ENCODE results near the gene E2F8. TPM values are rescaled to one million over a fixed set of nuclear protein-coding genes. Genes with fewer than 3 reads are reported as not detected.
A peak's percentile ranks its signal among the peaks of the same experiment; 100 is the strongest.

Gene E2F8
- total and polyA plus RNA-seq, 10 of the 15 experiments (the other 5 are each of a cell fraction or from before 2014, with no cell fraction given), result 8.8 to 28.1 (median 18.5) TPM

DNA sequence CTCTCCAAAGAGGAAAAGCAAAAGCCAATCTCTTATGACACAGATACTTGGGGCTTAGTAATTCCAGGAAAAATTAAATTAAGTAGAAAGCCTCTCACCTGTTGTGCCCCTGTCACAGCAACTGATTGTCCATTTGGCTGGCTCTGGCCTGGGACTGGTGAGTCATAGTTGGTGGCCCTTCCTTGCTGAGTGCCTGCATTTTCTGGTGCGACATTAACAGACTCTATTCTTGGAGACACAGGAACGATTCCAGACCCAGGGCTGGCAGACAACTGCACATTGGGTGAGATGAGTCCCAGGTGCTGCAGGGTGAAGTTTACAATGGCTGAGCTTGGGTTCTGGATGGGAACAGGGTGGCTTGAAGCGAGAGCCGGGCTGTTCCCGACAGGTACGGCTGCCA lies 15.6 kb downstream of the E2F8 start:
- Histone ChIP-seq H4K20me1 (ENCODE audit: control insufficient read depth, insufficient read depth) (no peaks in the 10 kb centered on the region), H3K36me3 (ENCODE audit: control insufficient read depth in 2 of 2, insufficient read depth in 2 of 2, low read length in 1 of 2) (peaks cover 7 to 8% of the 10 kb centered on the region in 2 experiments), H3K27ac (ENCODE audit: control insufficient read depth, insufficient read depth) (no peak overlapping the region), H3K4me1 (ENCODE audit: control insufficient read depth, insufficient read depth, low read length) (no peaks in the 10 kb centered on the region), H3K79me2 (ENCODE audit: control insufficient read depth, insufficient read depth, low read length) (no peaks in the 10 kb centered on the region), H3K4me3 (no peak overlapping the region), H3K9me3 (replicated peaks; ENCODE audit: control insufficient read depth, insufficient read depth, low read length) (no peaks in the 10 kb centered on the region), H3K9ac (ENCODE audit: control insufficient read depth, insufficient read depth, low read length) (no peak overlapping the region), H2AFZ (ENCODE audit: control insufficient read depth, low read depth, low read length) (no peak overlapping the region), H3K27me3 (replicated peaks in 1 of 2; ENCODE audit: control insufficient read depth in 2 of 2, insufficient read depth in 2 of 2, low read length in 1 of 2) (no peaks in the 10 kb centered on the region), H3K4me2 (ENCODE audit: control insufficient read depth, insufficient read depth) (no peak overlapping the region)
- SMC1A ChIA-PET (ENCODE audit: uncharacterized antibody, unreplicated experiment), result no interaction called here
- TF ChIP-seq TCF3 (IDR thresholded peaks at IDR 0.05; ENCODE audit: borderline replicate concordance, insufficient read depth, low read depth, low read length), result no peak
- TF ChIP-seq, protein P1, sequence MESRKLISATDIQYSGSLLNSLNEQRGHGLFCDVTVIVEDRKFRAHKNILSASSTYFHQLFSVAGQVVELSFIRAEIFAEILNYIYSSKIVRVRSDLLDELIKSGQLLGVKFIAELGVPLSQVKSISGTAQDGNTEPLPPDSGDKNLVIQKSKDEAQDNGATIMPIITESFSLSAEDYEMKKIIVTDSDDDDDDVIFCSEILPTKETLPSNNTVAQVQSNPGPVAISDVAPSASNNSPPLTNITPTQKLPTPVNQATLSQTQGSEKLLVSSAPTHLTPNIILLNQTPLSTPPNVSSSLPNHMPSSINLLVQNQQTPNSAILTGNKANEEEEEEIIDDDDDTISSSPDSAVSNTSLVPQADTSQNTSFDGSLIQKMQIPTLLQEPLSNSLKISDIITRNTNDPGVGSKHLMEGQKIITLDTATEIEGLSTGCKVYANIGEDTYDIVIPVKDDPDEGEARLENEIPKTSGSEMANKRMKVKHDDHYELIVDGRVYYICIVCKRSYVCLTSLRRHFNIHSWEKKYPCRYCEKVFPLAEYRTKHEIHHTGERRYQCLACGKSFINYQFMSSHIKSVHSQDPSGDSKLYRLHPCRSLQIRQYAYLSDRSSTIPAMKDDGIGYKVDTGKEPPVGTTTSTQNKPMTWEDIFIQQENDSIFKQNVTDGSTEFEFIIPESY (IDR thresholded peaks at IDR 0.05), result no peak
- TF ChIP-seq POLR2A (IDR thresholded peaks at IDR 0.05; ENCODE audit: low read depth, low read length), result peak; percentile 35; the same call in 1 of the 2 replicates
- WGBS (ENCODE audit: insufficient coverage, insufficient replicate concordance, low lambda C conversion rate, missing lambda C conversion rate), result 90% methylated on average over 6 of the region's 6 CpGs
- CTCF ChIA-PET, result no interaction called here
- RAD21 ChIA-PET (ENCODE audit: unreplicated experiment), result no interaction called here
- in situ Hi-C loops (cut with MboI) (no loop called here), intact Hi-C loops (cut with micrococcal nuclease; ENCODE audit: unreplicated experiment) (no loop called here)
- FAIRE-seq (no peak), DNase-seq (ENCODE audit: low read depth, low spot score) (no peak), ATAC-seq (no peak)
- BruUV-seq (replicated peaks), result no TSS peak
- POLR2A ChIA-PET, result no interaction called here

DNA sequence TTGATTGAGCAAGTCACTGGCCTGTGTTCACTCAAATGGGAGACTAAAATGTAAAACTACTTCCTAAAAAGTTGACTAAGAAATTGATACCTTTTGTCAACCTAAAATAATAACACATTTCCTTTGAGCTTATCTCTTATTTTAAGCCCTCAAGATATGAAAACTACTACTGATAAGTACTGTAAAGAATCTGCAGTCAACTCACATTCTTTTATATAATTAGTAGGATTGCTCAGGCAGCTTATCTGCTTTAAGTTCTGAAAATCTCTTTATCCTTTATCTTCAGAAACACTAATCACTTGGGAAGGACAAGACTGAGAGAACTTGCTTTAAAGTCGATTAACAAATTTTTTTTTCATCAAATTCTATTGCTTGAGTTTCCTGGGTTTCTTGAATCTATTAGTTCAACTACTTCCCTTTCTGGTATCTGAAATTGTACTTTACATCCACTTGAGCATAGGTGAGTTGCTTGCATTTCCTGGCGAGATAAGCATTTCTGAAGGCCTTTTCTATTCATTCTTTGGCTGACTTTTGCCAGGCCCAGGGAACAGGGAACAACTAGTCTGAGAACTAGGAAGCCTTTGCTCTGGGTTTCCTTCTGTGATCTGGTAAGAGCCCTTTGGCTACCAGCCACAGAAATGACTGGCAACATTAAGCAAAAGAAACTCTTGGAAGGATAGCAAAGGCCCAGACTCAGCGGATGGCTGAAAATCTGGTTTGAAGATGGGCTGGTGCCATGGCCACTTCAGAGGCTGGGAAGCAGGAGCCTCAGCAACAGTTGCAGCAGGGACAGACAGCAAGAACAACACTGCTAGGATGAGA lies 19.6 kb downstream of the E2F8 start:
- ChIA-PET SMC1A (ENCODE audit: uncharacterized antibody, unreplicated experiment) (interaction anchor here (0.7 to 1.1 kb wide), 2 partner anchors 143 to 160 kb away, joined by 3 read pairs; no protein-coding TSS in a partner anchor), POLR2A (no interaction called here), RAD21 (ENCODE audit: unreplicated experiment) (no interaction called here), CTCF (no interaction called here)
- no peaks in the 10 kb centered on the region for H3K9me3 ChIP-seq (replicated peaks; ENCODE audit: control insufficient read depth, insufficient read depth, low read length)
- no peak overlapping the region for H3K9ac ChIP-seq (ENCODE audit: control insufficient read depth, insufficient read depth, low read length)
- intact Hi-C loops (cut with micrococcal nuclease; ENCODE audit: unreplicated experiment), result no loop called here
- no peak for TF ChIP-seq ZZZ3 (IDR thresholded peaks at IDR 0.05; ENCODE audit: control insufficient read depth, insufficient read length, low read depth)
- no peak for TF ChIP-seq CREM (IDR thresholded peaks at IDR 0.05; ENCODE audit: low read depth)
- no peak for TF ChIP-seq FOS (IDR thresholded peaks at IDR 0.05; ENCODE audit: borderline replicate concordance, extremely low read depth, insufficient read length)
- no peak for TF ChIP-seq MEF2A (IDR thresholded peaks at IDR 0.05; ENCODE audit: insufficient read depth, low read depth, low read length)
- TF ChIP-seq GATAD2B (conservative IDR thresholded peaks at IDR 0.05; ENCODE audit: low read depth), result no peak
- TF ChIP-seq RCOR1 (conservative IDR thresholded peaks at IDR 0.05; ENCODE audit: low read depth, low read length), result no peak
- TF ChIP-seq, protein P2, sequence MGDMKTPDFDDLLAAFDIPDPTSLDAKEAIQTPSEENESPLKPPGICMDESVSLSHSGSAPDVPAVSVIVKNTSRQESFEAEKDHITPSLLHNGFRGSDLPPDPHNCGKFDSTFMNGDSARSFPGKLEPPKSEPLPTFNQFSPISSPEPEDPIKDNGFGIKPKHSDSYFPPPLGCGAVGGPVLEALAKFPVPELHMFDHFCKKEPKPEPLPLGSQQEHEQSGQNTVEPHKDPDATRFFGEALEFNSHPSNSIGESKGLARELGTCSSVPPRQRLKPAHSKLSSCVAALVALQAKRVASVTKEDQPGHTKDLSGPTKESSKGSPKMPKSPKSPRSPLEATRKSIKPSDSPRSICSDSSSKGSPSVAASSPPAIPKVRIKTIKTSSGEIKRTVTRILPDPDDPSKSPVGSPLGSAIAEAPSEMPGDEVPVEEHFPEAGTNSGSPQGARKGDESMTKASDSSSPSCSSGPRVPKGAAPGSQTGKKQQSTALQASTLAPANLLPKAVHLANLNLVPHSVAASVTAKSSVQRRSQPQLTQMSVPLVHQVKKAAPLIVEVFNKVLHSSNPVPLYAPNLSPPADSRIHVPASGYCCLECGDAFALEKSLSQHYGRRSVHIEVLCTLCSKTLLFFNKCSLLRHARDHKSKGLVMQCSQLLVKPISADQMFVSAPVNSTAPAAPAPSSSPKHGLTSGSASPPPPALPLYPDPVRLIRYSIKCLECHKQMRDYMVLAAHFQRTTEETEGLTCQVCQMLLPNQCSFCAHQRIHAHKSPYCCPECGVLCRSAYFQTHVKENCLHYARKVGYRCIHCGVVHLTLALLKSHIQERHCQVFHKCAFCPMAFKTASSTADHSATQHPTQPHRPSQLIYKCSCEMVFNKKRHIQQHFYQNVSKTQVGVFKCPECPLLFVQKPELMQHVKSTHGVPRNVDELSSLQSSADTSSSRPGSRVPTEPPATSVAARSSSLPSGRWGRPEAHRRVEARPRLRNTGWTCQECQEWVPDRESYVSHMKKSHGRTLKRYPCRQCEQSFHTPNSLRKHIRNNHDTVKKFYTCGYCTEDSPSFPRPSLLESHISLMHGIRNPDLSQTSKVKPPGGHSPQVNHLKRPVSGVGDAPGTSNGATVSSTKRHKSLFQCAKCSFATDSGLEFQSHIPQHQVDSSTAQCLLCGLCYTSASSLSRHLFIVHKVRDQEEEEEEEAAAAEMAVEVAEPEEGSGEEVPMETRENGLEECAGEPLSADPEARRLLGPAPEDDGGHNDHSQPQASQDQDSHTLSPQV (IDR thresholded peaks at IDR 0.05), result no peak
- no peak for TF ChIP-seq GABPA (IDR thresholded peaks at IDR 0.05; ENCODE audit: low read depth)
- H4K20me1 ChIP-seq (ENCODE audit: control insufficient read depth, insufficient read depth), result no peaks in the 10 kb centered on the region
- DNase-seq (ENCODE audit: low read depth, low spot score), result no peak
- H3K27ac ChIP-seq (ENCODE audit: control insufficient read depth, insufficient read depth), result no peak overlapping the region
- no peak for FAIRE-seq
- no peaks in the 10 kb centered on the region for H3K4me1 ChIP-seq (ENCODE audit: control insufficient read depth, insufficient read depth, low read length)
- H3K4me2 ChIP-seq (ENCODE audit: control insufficient read depth, insufficient read depth), result no peak overlapping the region
- H3K4me3 ChIP-seq, result no peak overlapping the region
- in situ Hi-C loops (cut with MboI), result no loop called here
- H2AFZ ChIP-seq (ENCODE audit: control insufficient read depth, low read depth, low read length), result no peak overlapping the region
- ATAC-seq, result no peak
- no TSS peak for BruUV-seq (replicated peaks)
- H3K27me3 ChIP-seq (replicated peaks in 1 of 2; ENCODE audit: control insufficient read depth in 2 of 2, insufficient read depth in 2 of 2, low read length in 1 of 2), result no peaks in the 10 kb centered on the region
- 65% methylated on average over 3 of the region's 3 CpGs for WGBS (ENCODE audit: insufficient coverage, insufficient replicate concordance, low lambda C conversion rate, missing lambda C conversion rate)
- H3K36me3 ChIP-seq (ENCODE audit: control insufficient read depth in 2 of 2, insufficient read depth in 2 of 2, low read length in 1 of 2), result peaks cover 4 to 8% of the 10 kb centered on the region in 2 experiments
- H3K79me2 ChIP-seq (ENCODE audit: control insufficient read depth, insufficient read depth, low read length), result no peaks in the 10 kb centered on the region
